NCI-H1092 (cell line): ENCODE measurements around the gene OSGEP.

ENCODE experiments used
- DNase-seq: peaks from one replicate; lab custom pipeline; 2025; lab: John Stamatoyannopoulos, UW

Gene OSGEP

DNA sequence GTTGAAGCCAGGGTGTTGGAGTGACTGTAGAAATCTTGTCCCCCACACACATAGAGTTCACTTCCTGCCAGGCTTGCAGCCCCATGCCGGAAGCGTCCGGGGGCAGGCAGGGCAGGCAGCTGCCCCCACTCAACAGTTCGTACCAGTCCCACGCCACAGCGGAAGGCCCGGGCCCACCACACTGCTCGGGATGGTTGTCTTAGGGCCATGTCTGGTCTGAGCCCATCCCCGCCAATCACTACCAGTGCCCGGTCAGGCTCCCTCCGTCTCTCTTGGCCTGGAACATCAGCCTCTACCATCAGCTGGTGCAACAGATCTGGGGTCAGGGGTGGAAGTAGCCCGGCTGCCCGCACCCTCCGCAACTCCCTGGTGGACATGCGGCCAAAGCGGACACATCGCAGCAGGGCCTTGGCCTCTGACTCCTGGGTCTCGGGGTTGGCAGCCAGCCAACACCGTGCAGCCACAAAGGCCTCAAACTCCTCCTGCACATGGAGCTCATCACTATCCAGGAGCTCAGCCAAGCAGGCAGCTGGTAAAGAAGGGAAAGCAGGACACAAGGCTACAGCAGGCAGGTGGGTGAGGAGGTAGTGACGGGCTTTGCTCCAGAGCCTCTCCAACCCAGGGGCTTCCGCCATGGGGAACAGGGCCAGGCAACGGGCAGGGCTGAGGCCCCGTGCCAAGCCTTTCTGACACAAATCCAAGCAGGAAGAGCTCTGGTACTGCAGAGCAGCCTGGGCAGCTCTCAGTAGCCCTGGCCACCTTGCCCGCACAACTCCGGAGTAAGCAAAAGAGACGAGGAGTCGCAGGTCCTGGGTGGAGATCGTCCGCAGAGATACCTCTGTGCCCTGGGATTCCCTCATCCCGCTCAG lies 24.6 kb downstream of the OSGEP start:
- DNase-seq = peak; percentile 91

DNA sequence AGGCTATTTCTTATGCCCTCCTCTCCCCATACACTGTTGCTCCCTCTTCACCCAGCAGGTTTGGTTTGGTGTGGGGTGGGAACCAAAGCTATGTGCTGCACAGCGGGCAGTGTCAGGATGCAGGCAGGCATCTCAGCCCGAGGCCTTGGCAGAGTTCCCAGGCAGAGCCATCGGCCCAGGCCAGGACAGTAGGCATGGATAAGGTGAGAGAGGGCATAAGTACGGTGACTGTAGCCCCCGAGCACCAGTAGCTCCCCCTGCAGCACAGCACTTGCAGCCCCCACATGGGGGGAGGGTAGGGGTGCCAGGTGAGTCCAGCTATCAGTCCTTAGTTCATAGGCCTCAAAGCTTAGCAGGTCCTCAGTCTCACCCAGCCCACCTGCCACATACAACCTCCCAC lies 25.8 kb downstream of the OSGEP start:
- no peak for DNase-seq

GRCh38 chr14:20428010-20428365 lies 26.6 kb downstream of the OSGEP start:
- DNase-seq = no peak

DNA sequence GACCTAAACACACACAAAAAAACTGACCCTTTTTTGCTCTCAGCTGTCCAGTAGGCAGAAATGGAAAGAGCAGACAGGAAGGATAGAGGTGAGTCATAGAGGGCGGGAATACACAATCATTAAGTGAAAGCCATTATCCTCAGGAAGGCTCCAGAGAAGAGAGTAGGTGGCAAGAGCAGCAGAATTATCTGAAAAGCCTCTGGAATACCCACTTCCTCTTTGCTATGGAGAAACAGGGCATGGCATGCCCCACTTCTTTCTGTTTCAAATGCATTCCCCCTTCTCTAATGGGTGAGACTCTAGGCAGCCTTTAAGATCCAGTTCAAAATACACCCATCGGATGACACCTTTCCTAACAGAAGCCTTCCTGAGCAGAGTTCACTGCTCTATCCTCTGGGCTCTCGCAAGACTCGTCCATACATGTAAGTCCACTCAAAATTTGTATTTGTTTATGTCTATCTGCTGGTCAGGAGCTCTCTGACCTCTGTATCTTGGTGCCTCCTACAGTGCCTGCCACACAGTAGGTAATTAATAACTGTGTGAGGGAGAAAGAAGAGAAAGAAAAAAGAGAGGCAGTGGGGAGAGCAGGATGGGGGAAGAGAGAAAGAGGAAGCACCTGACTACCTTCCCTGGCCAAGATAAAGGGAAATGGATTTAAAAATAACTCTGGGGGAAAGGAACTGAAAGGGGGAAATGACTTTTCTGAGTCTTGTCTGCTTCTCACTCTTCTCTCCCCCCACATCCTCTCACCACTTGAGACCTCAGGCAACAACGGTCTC lies 27.2 kb downstream of the OSGEP start:
- no peak for DNase-seq

DNA sequence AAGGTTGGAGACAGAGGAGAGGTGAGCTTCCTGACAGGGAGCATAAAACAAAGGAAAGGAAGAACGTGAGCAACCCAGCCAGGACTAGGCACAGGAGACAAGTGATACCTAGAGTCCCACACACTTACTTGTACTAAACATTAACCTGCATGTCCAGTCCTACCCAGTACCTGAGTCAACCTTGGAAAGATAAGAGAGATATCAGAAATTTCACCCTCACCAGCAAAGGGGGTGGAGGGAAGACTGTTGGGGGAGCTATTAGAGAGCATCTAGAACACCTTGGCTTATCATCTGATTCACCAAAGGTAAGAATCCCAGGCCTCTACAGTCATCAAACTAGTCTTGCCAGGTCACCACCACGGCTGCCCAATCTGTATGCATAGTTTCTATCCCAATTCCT lies 29.8 kb downstream of the OSGEP start:
- no peak for DNase-seq

DNA sequence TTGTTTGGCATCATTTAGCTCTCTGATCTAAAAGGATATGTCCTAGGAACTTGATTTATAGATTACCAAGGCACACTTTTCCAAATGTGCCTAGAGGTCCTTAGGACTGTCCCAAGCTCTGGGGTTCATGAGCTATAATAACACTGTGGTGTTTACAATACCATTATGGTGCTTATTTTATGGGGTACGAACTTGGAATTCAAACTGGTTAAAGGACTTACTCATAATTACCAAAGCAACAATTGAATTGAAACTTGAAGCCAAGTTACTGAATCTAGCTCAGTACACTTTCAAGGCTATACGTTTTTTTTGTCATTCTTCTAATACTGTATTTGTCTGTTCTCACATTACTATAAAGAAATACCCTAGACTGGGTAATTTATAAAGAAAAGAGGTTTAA lies 31.7 kb downstream of the OSGEP start:
- DNase-seq = no peak

- DNase-seq = no peak
Measured at GRCh38 chr14:20421267-20421666, 33.3 kb downstream of the OSGEP start.

- no peak for DNase-seq
Measured at GRCh38 chr14:20419419-20419818, 35.2 kb downstream of the OSGEP start.

DNA sequence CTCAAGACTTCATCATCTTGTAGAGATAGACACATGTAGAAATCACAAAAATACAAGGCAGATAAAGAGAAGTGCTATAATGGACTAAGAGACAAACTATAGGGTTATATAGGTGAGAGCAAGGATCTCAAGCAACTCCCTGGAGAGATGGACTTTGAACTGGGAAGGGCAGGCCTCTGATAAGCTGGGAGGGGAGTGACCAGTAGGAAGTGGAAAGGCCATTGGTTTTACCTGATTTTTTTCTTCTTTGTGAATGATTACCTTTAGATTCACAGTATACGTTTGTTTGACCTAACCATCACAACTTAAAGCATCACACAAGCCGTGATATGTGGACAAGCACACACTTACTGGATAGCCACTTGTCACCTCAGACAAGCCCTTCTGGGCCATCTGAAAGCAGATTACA lies 36.1 kb downstream of the OSGEP start:
- no peak for DNase-seq

GRCh38 chr14:20417250-20418186 lies 37.1 kb downstream of the OSGEP start:
- DNase-seq = peak; percentile 12

- DNase-seq = no peak
Measured at GRCh38 chr14:20416223-20416622, 38.4 kb downstream of the OSGEP start.

GRCh38 chr14:20415782-20416206 lies 38.8 kb downstream of the OSGEP start:
- DNase-seq = peak; percentile 15

- no peak for DNase-seq
Measured at GRCh38 chr14:20413744-20414082, 40.9 kb downstream of the OSGEP start.

DNA sequence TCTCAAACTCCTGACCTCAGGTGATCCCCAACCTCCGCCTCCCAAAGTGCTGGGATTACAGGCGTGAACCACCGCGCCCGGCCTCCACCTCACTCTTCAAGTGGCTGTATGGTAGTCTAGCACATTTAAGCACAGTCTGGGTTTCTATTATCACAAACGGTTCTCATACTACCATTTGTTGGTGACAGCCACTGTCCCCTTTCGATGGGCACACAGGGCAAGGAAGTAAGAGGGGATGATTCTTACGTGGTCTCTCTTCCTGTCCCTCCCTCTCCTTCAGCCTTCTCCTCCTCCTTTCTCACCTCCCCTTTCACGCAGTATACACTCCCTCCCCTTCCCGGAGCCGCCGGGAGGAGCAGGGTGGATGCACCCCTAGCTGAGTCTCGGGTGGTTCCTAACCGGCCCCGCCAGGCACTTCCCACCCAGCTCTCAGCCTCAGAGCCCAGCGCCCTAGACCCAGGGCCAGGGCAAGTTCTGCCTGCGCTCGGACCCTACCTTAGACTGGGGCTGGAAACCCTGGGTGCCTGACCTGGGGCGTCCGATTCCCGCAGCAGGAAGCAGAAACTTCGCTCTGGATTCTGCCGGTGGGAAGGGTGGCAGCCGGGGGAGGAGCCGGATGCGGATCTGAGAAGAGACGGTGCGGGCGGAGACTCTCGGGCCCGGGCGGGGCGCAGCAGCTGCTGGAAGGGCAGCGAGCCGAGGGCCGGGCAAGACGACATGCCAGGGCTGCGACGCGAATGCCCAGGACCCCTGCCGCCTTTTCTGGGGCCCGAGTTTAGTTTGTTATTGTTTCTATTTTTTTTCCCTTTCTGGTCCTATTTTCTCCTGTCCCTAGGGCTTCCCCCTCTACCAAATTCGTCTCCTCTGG lies 41.5 kb downstream of the OSGEP start, which contains the start of gene TEP1:
Gene TEP1, minus strand, starts transcription at position 626 of the 868 bp plus-strand sequence. CDS start 5,062 bp downstream, outside the sequence.
- DNase-seq = peak; percentile 56

- DNase-seq = no peak
Measured at GRCh38 chr14:20412411-20412810, 42.2 kb downstream of the OSGEP start.

- DNase-seq = no peak
Measured at GRCh38 chr14:20409226-20409625, 45.4 kb downstream of the OSGEP start.

DNA sequence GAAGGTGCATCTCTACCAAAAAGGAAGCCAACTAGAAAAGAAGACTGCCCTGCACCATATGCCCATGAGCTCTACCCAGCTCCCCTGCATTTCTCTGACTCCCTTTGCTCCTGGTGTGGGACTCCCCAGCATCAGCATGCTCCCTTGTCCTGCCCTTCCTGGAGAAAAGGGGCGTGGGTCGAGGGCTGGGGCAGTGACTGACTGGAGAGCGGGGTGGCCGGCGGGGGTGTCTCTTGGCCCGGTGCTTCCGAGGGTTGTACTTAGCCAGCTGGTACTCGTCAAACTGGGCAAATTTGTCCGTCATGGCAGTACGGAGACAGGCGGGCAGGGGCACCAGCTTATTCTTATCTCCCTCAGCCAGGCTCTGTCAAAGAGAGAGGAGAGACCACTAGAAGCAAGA lies 51.1 kb downstream of the OSGEP start:
- no peak for DNase-seq

DNA sequence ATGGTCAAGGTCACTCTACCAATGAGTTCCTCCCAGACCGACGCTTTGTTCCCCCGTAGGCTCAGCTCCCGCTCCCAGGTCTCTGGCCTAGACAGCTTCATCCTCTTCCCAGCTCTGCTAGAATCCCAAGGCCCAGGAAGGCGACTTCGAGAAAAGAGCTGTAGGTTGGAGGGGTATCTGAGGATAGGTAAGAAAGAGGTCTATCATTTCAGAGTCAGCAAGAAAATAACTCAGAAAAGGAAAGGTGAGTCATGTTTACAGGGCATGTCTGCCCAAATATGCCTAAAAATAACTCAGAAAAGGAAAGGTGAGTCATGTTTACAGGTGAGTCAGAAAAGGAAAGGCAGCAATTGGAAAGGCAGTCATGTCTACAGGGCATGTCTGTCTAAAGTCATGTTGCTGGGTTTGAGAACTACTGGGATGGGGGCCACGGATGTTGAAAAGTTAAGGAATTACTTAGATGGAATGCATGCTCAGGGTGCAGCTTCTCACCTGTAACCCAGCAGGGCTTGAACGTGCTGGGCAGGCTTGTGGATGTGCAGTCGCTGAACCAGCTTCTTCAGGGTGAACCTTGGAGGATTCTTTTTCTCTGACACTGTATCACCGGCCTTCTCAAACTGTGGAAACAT lies 53.5 kb downstream of the OSGEP start:
- no peak for DNase-seq

- no peak for DNase-seq
Measured at GRCh38 chr14:20400589-20400964, 54.0 kb downstream of the OSGEP start.

- no peak for DNase-seq
Measured at GRCh38 chr14:20397511-20397910, 57.1 kb downstream of the OSGEP start.
